HG03064 (cell line): ENCODE data around the gene CERT1.

Source experiments
- ATAC-seq: cut with Tn5 transposase; IDR thresholded peaks from one replicate; pipeline ENCODE4 v1.9.1; 2021; ENCODE audit warnings: low read depth; ENCODE audit not compliant: unreplicated experiment

The CERT1 gene

GRCh38 chr5:75482482-75482881, 28.9 kb downstream of the CERT1 start:
- no peak for ATAC-seq

- ATAC-seq, result no peak
Measured at GRCh38 chr5:75481024-75481423, 30.4 kb downstream of the CERT1 start.

GRCh38 chr5:75475364-75475763, 36.1 kb downstream of the CERT1 start:
- ATAC-seq, result no peak

- ATAC-seq, result no peak
Measured at GRCh38 chr5:75473463-75473862, 38.0 kb downstream of the CERT1 start.

- ATAC-seq, result no peak
Measured at GRCh38 chr5:75472973-75473372, 38.5 kb downstream of the CERT1 start.

GRCh38 chr5:75471193-75471592, 40.2 kb downstream of the CERT1 start:
- no peak for ATAC-seq

GRCh38 chr5:75469017-75469416, 42.4 kb downstream of the CERT1 start:
- ATAC-seq, result no peak

- ATAC-seq, result no peak
Measured at GRCh38 chr5:75468593-75468992, 42.8 kb downstream of the CERT1 start.

- no peak for ATAC-seq
Measured at GRCh38 chr5:75466006-75466716, 45.3 kb downstream of the CERT1 start.

GRCh38 chr5:75465480-75465879, 45.9 kb downstream of the CERT1 start:
- no peak for ATAC-seq

- ATAC-seq, result no peak
Measured at GRCh38 chr5:75463726-75464125, 47.7 kb downstream of the CERT1 start.

- ATAC-seq, result no peak
Measured at GRCh38 chr5:75461679-75462078, 49.8 kb downstream of the CERT1 start.

GRCh38 chr5:75460942-75461610, 50.4 kb downstream of the CERT1 start:
- no peak for ATAC-seq

- ATAC-seq, result no peak
Measured at GRCh38 chr5:75460532-75460931, 50.9 kb downstream of the CERT1 start.

GRCh38 chr5:75457691-75458090, 53.7 kb downstream of the CERT1 start:
- ATAC-seq, result no peak

- no peak for ATAC-seq
Measured at GRCh38 chr5:75457161-75457560, 54.3 kb downstream of the CERT1 start.

GRCh38 chr5:75450069-75450468, 61.4 kb downstream of the CERT1 start:
- no peak for ATAC-seq

GRCh38 chr5:75446068-75446467, 65.4 kb downstream of the CERT1 start:
- ATAC-seq, result no peak

GRCh38 chr5:75441560-75441959, 69.9 kb downstream of the CERT1 start:
- ATAC-seq, result no peak

GRCh38 chr5:75439276-75439675, 72.2 kb downstream of the CERT1 start:
- ATAC-seq, result no peak

- ATAC-seq, result no peak
Measured at GRCh38 chr5:75438722-75439121, 72.7 kb downstream of the CERT1 start.

- ATAC-seq, result no peak
Measured at GRCh38 chr5:75435096-75435495, 76.3 kb downstream of the CERT1 start.
